Measurements from ENCODE around the gene FRYL.

DNA sequence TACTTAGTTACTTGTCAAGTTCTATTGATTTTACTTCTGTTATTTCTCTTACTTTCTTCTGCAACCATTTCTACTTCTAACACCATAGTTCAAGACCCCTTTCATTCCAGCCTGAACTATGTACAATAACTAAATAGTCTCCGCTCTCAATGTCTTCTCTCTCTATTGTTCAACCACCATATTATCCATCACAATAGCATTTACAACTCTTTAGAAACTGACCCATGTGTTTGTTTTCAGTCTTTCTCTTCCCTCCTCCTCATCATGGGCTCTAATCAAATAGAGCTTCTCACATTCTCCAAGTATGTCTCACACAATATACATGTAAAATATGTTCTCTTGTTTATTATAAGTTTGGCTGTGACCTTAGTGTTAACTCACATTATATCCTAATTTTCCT, 146.4 kb downstream of the FRYL start:
- TF ChIP-seq, protein P1, sequence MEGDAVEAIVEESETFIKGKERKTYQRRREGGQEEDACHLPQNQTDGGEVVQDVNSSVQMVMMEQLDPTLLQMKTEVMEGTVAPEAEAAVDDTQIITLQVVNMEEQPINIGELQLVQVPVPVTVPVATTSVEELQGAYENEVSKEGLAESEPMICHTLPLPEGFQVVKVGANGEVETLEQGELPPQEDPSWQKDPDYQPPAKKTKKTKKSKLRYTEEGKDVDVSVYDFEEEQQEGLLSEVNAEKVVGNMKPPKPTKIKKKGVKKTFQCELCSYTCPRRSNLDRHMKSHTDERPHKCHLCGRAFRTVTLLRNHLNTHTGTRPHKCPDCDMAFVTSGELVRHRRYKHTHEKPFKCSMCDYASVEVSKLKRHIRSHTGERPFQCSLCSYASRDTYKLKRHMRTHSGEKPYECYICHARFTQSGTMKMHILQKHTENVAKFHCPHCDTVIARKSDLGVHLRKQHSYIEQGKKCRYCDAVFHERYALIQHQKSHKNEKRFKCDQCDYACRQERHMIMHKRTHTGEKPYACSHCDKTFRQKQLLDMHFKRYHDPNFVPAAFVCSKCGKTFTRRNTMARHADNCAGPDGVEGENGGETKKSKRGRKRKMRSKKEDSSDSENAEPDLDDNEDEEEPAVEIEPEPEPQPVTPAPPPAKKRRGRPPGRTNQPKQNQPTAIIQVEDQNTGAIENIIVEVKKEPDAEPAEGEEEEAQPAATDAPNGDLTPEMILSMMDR (IDR thresholded peaks at IDR 0.05; ENCODE audit: insufficient read depth, low read length): no peak
- no peak for TF ChIP-seq SPI1 (IDR thresholded peaks at IDR 0.05; ENCODE audit: borderline replicate concordance, low read depth)
- TF ChIP-seq, protein P2, sequence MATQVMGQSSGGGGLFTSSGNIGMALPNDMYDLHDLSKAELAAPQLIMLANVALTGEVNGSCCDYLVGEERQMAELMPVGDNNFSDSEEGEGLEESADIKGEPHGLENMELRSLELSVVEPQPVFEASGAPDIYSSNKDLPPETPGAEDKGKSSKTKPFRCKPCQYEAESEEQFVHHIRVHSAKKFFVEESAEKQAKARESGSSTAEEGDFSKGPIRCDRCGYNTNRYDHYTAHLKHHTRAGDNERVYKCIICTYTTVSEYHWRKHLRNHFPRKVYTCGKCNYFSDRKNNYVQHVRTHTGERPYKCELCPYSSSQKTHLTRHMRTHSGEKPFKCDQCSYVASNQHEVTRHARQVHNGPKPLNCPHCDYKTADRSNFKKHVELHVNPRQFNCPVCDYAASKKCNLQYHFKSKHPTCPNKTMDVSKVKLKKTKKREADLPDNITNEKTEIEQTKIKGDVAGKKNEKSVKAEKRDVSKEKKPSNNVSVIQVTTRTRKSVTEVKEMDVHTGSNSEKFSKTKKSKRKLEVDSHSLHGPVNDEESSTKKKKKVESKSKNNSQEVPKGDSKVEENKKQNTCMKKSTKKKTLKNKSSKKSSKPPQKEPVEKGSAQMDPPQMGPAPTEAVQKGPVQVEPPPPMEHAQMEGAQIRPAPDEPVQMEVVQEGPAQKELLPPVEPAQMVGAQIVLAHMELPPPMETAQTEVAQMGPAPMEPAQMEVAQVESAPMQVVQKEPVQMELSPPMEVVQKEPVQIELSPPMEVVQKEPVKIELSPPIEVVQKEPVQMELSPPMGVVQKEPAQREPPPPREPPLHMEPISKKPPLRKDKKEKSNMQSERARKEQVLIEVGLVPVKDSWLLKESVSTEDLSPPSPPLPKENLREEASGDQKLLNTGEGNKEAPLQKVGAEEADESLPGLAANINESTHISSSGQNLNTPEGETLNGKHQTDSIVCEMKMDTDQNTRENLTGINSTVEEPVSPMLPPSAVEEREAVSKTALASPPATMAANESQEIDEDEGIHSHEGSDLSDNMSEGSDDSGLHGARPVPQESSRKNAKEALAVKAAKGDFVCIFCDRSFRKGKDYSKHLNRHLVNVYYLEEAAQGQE (IDR thresholded peaks at IDR 0.05; ENCODE audit: insufficient replicate concordance, low read depth): no peak
- no peak for TF ChIP-seq POLR2AphosphoS5 (IDR thresholded peaks at IDR 0.05; ENCODE audit: low read depth)
